ENCODE results near the gene PDZD7. TPM values are rescaled to one million over a fixed set of nuclear protein-coding genes. Genes with fewer than 3 reads are reported as not detected.

PDZD7 gene
- total and polyA plus RNA-seq, 4 donors = 0.06 to 0.09 (median 0.07) TPM; not detected in 1

- Histone ChIP-seq H3K36me3 (ENCODE audit: control insufficient read depth in 4 of 4, insufficient read depth in 3 of 4, low read depth in 1 of 4, low read length in 3 of 4) (no peaks in the 10 kb centered on the region), H3K4me1 (ENCODE audit: control insufficient read depth in 4 of 4, insufficient read depth in 4 of 4, low read length in 3 of 4) (no peaks in the 10 kb centered on the region), H3K4me3 (ENCODE audit: low read depth in 1 of 3, low read length in 3 of 3) (no peak overlapping the region), H3K9me3 (ENCODE audit: control insufficient read depth in 4 of 4, low read length in 3 of 4) (no peaks in the 10 kb centered on the region), H3K27ac (ENCODE audit: low read depth in 1 of 2, low read length in 2 of 2) (no peak overlapping the region), H3K9ac (ENCODE audit: low read depth in 1 of 2, low read length in 2 of 2) (no peak overlapping the region), H3K27me3 (ENCODE audit: control insufficient read depth in 4 of 4, insufficient read depth in 4 of 4, low read length in 3 of 4) (peaks cover 0 to 14% (median 2%) of the 10 kb centered on the region in 4 donors)
- DNase-seq (ENCODE audit: low spot score) = no peak
- TF ChIP-seq ATF3 (IDR thresholded peaks at IDR 0.05) (no peak), ZBTB33 (IDR thresholded peaks at IDR 0.05) (no peak), GABPA (IDR thresholded peaks at IDR 0.05 in 1 of 2, conservative IDR thresholded peaks at IDR 0.05 in 1 of 2) (no peak), REST (IDR thresholded peaks at IDR 0.05) (no peak), RAD21 (IDR thresholded peaks at IDR 0.05) (no peak), YY1 (IDR thresholded peaks at IDR 0.05) (no peak), EGR1 (IDR thresholded peaks at IDR 0.05; ENCODE audit: low read depth in 2 of 2) (no peak), SP1 (IDR thresholded peaks at IDR 0.05) (no peak), FOXA2 (IDR thresholded peaks at IDR 0.05) (no peak), NR2F2 (IDR thresholded peaks at IDR 0.05) (no peak), RXRA (IDR thresholded peaks at IDR 0.05) (no peak), HNF4A (conservative IDR thresholded peaks at IDR 0.05) (no peak), MAX (IDR thresholded peaks at IDR 0.05) (no peak), TAF1 (conservative IDR thresholded peaks at IDR 0.05) (no peak), HNF4G (IDR thresholded peaks at IDR 0.05) (no peak)
- 12% methylated on average over 13 of the region's 13 CpGs for WGBS
These were observed 42.7 kb upstream of the PDZD7 start for GRCh38 chr10:101073631-101074030.

GRCh38 chr10:101072923-101073322, 42.0 kb upstream of the PDZD7 start:
- WGBS = 64% methylated on average over 9 of the region's 9 CpGs
- H3K4me1 ChIP-seq (ENCODE audit: control insufficient read depth in 4 of 4, insufficient read depth in 4 of 4, low read length in 3 of 4) = no peaks in the 10 kb centered on the region
- TF ChIP-seq HNF4A (conservative IDR thresholded peaks at IDR 0.05) = no peak
- no peak for TF ChIP-seq REST (IDR thresholded peaks at IDR 0.05)
- no peaks in the 10 kb centered on the region for H3K9me3 ChIP-seq (ENCODE audit: control insufficient read depth in 4 of 4, low read length in 3 of 4)
- peaks cover 0 to 14% (median 2%) of the 10 kb centered on the region in 4 donors for H3K27me3 ChIP-seq (ENCODE audit: control insufficient read depth in 4 of 4, insufficient read depth in 4 of 4, low read length in 3 of 4)
- no peak for DNase-seq (ENCODE audit: low spot score)
- H3K9ac ChIP-seq (ENCODE audit: low read depth in 1 of 2, low read length in 2 of 2) = no peak overlapping the region
- no peak overlapping the region for H3K4me3 ChIP-seq (ENCODE audit: low read depth in 1 of 3, low read length in 3 of 3)
- H3K36me3 ChIP-seq (ENCODE audit: control insufficient read depth in 4 of 4, insufficient read depth in 3 of 4, low read depth in 1 of 4, low read length in 3 of 4) = no peaks in the 10 kb centered on the region
- H3K27ac ChIP-seq (ENCODE audit: low read depth in 1 of 2, low read length in 2 of 2) = no peak overlapping the region
